Small intestine (tissue), 7 donors: ENCODE measurements around the gene CLCNKB. TPM values are rescaled to one million over a fixed set of nuclear protein-coding genes. Genes with fewer than 3 reads are reported as not detected.

Experiments used
- DNase-seq, 2 donors: peaks; one replicate each; pipeline versions ENCODE4 v3.0.0 to v3.0.0-alpha.2; 2013
- FAIRE-seq: peaks from 2 replicates; lab custom pipeline; 2012; peaks lifted over from hg19 to GRCh38; lab: Jason Lieb, UNC
- H3K27ac ChIP-seq, 3 donors: one replicate each; pipeline ENCODE4 v1.5.1; 2013; ENCODE audit warnings: low read length in 2 of 3, mild to moderate bottlenecking in 2 of 3, control low read depth in 1 of 3, inconsistent platforms in 1 of 3, low read depth in 1 of 3, moderate library complexity in 1 of 3
- H3K27me3 ChIP-seq, 3 donors: one replicate each; pipeline ENCODE4 v1.6.1; 2013; ENCODE audit warnings: low read length in 3 of 3, inconsistent platforms in 1 of 3; ENCODE audit not compliant: control insufficient read depth in 3 of 3, insufficient read depth in 3 of 3
- H3K36me3 ChIP-seq, 3 donors: one replicate each; pipeline ENCODE4 v1.6.1; 2013; ENCODE audit warnings: low read length in 3 of 3, inconsistent platforms in 1 of 3, low read depth in 1 of 3, mild to moderate bottlenecking in 1 of 3, moderate library complexity in 1 of 3; ENCODE audit not compliant: control insufficient read depth in 3 of 3, insufficient read depth in 2 of 3
- H3K4me1 ChIP-seq, 3 donors: one replicate each; pipeline ENCODE4 v1.6.1; 2013; ENCODE audit warnings: low read length in 2 of 3, inconsistent platforms in 1 of 3, low read depth in 1 of 3, mild to moderate bottlenecking in 1 of 3, moderate library complexity in 1 of 3; ENCODE audit not compliant: control insufficient read depth in 3 of 3, insufficient read depth in 2 of 3
- H3K4me3 ChIP-seq, 3 donors: one replicate each; pipeline ENCODE4 v1.5.1; 2013; ENCODE audit warnings: low read length in 3 of 3, control low read depth in 1 of 3, inconsistent platforms in 1 of 3, low read depth in 1 of 3, mild to moderate bottlenecking in 1 of 3, moderate library complexity in 1 of 3
- H3K9me3 ChIP-seq, 2 donors: one replicate each; pipeline ENCODE4 v1.6.1; 2013; ENCODE audit warnings: low read depth in 1 of 2, low read length in 1 of 2; ENCODE audit not compliant: control insufficient read depth in 2 of 2, insufficient read depth in 1 of 2
- WGBS, 3 donors: extraction: QIAGEN DNeasy Blood & Tissue Kit; methylation state at CpG; one replicate each; pipeline ENCODE4 v1.1.7; 2013; 5-methylcytosine and 5-hydroxymethylcytosine counted together
- polyA plus RNA-seq, 4 donors: library from polyadenylated mRNA; stranded (reverse) in 3 of 4; unstranded in 1 of 4; fragments of 200-250 nt in 3 of 4; fragments of 120-200 nt in 1 of 4; gene quantifications; one replicate each; pipeline versions ENCODE4 v1.2.1 to v1.2.3, GENCODE V29; 2013
- donor health status: healthy with polysubstance abuse.
- donor health status: control.
- donor health status: control.
- donor health status: Bipolar disorder and iron deficiency.
- donor health status: healthy.

Gene CLCNKB
- polyA plus RNA-seq, 4 donors: 0.04 to 0.19 TPM; not detected in 2

DNA sequence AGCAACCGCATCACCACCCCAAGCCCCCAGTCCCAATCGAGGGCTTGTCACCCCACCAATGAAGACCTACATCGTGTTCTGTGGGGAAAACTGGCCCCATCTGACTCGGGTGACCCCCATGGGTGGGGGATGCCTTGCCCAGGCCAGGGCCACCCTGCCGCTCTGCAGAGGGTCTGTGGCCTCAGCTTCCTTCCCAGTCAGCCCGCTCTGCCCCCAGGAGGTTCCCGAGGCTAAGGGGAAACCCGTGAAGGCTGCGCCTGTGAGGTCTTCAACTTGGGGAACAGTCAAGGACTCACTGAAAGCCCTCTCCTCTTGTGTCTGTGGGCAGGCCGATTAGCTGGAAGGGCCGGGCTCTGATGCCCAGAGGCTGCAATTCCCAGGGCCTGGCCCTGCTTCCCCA is 37.6 kb upstream of the CLCNKB start:
- Histone ChIP-seq H3K36me3 (no peaks in the 10 kb centered on the region), H3K4me1 (no peaks in the 10 kb centered on the region), H3K27me3 (no peaks in the 10 kb centered on the region), H3K27ac (no peak overlapping the region), H3K4me3 (no peak overlapping the region), H3K9me3 (no peaks in the 10 kb centered on the region)
- DNase-seq (no peak), FAIRE-seq (no peak)
- 74 to 86% (median 83%) methylated on average over 10 to 11 of the region's 11 CpGs for WGBS, 3 donors

GRCh38 chr1:16006552-16007485 is 36.8 kb upstream of the CLCNKB start:
- no peaks in the 10 kb centered on the region for H3K27me3 ChIP-seq
- H3K9me3 ChIP-seq: no peaks in the 10 kb centered on the region
- FAIRE-seq (no peak), DNase-seq (no peak)
- H3K27ac ChIP-seq: no peak overlapping the region
- H3K4me1 ChIP-seq: no peaks in the 10 kb centered on the region
- H3K4me3 ChIP-seq: no peak overlapping the region
- H3K36me3 ChIP-seq: no peaks in the 10 kb centered on the region
- WGBS, 3 donors: 65 to 70% (median 66%) methylated on average over 9 of the region's 9 CpGs

DNA sequence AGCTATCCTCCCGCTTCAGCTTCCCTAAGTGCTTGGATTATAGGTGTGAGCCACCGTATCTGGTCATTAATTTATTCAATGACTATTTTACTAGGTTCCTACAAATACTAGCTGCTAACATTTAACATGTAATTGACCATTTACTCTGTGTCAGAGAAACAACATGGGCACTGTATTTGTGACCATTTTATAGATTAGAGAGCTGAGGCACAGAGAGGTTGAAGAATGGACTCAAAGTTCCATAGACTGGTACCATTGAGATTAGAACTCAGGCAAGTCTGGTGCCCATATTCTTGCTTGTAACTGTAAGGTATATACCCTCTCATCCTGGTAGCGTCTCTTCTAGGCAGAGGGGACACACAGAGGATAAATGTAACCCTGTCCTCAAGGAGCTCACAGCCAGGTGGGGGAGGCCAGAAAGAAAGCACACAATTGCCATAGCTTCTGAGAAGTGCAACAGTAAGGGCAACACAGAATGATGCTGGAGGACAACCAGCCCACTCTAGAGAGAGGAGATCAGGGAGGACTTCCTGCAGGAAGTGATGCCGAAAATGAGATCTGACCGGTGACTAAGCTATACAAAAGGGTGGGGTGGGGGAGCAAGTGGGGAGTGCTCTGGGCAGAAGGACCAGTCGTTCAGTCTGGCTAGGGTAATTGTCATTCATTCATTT is 35.8 kb upstream of the CLCNKB start:
- WGBS, 3 donors: 68 to 77% (median 72%) methylated on average over 6 of the region's 6 CpGs
- Histone ChIP-seq H3K27ac (no peak overlapping the region), H3K4me3 (no peak overlapping the region), H3K36me3 (no peaks in the 10 kb centered on the region), H3K4me1 (peaks cover 0 to 6% (median 0%) of the 10 kb centered on the region in 3 donors), H3K9me3 (no peaks in the 10 kb centered on the region), H3K27me3 (no peaks in the 10 kb centered on the region)
- FAIRE-seq: no peak
- no peak for DNase-seq

- WGBS, 3 donors: 2 to 5% (median 3%) methylated on average over 4 of the region's 4 CpGs
- Histone ChIP-seq H3K4me3 (no peak overlapping the region), H3K9me3 (no peaks in the 10 kb centered on the region), H3K27ac (no peak overlapping the region), H3K27me3 (no peaks in the 10 kb centered on the region), H3K4me1 (peaks cover 0 to 15% (median 0%) of the 10 kb centered on the region in 3 donors), H3K36me3 (no peaks in the 10 kb centered on the region)
- peak; percentile 61 to 81 for DNase-seq
- no peak for FAIRE-seq
Measured at GRCh38 chr1:16009030-16009460, 34.5 kb upstream of the CLCNKB start.

GRCh38 chr1:16009678-16010077 is 33.9 kb upstream of the CLCNKB start:
- no peaks in the 10 kb centered on the region for H3K27me3 ChIP-seq
- H3K9me3 ChIP-seq: no peaks in the 10 kb centered on the region
- 85 to 91% (median 86%) methylated on average over 11 of the region's 11 CpGs for WGBS, 3 donors
- DNase-seq (no peak), FAIRE-seq (no peak)
- H3K4me1 ChIP-seq: peaks cover 0 to 18% (median 0%) of the 10 kb centered on the region in 3 donors
- no peaks in the 10 kb centered on the region for H3K36me3 ChIP-seq
- no peak overlapping the region for H3K27ac ChIP-seq
- H3K4me3 ChIP-seq: no peak overlapping the region

DNA sequence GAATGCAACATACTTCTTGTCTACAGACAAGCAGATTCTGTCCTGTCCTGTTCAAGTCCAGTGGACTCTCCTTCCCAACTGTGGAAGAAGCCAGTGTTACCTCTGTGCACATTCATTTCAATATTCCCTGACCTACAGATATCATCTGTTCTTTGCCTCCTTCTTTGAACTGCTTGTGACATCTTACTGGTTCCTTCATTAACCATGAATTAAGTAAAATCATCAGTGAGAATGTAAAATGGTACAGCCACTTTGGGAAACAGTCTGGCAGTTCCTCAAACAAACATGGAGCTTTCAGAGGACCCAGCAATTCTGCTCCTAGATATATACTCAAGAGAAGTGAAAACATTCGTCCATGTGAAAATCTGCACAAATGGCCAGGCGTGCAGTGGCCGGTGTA is 32.7 kb upstream of the CLCNKB start:
- 90 to 98% (median 97%) methylated on average over 3 of the region's 3 CpGs for WGBS, 3 donors
- no peaks in the 10 kb centered on the region for H3K9me3 ChIP-seq
- FAIRE-seq: no peak
- H3K4me1 ChIP-seq: peaks cover 0 to 23% (median 0%) of the 10 kb centered on the region in 3 donors
- H3K36me3 ChIP-seq: no peaks in the 10 kb centered on the region
- H3K27me3 ChIP-seq: no peaks in the 10 kb centered on the region
- no peak overlapping the region for H3K27ac ChIP-seq
- no peak overlapping the region for H3K4me3 ChIP-seq
- DNase-seq: no peak

DNA sequence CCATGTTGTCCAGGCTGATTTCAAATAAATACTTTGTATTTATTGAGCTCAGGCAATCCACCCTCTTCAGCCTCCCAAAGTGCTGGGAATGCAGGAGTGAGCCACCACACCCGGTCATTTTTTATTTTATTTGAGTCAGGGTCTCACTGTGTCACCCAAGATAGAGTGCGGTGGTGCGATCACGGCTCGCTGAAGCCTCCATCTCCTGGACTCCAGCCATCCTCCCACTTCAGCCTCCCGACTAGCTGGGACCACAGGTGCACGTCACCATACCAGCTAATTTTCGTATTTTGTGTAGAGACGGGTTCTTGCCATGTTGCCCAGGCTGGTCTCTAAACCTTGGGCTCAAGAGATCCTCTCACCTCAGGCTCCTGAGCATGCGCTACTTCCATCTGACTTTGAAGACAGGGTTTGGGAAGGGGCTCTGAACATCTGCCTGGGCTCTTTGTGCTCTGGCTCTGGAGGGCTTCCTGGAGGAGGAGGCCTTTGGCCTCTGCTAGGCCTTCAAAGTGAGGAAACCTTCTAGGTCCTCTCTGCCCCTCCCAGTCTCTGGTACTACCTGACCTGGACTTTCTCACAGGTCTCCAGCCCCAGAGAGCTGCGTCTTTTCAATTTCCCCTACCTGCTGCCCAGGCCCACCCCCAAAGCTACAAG is 31.5 kb upstream of the CLCNKB start:
- 89 to 95% (median 94%) methylated on average over 11 of the region's 11 CpGs for WGBS, 3 donors
- Histone ChIP-seq H3K4me3 (peak overlapping the region in 1 of 3 donors; percentile 40), H3K27ac (no peak overlapping the region), H3K4me1 (peaks cover 0 to 23% (median 0%) of the 10 kb centered on the region in 3 donors), H3K9me3 (no peaks in the 10 kb centered on the region), H3K27me3 (no peaks in the 10 kb centered on the region), H3K36me3 (no peaks in the 10 kb centered on the region)
- no peak for FAIRE-seq
- no peak for DNase-seq

GRCh38 chr1:16012590-16013219 is 30.9 kb upstream of the CLCNKB start:
- Histone ChIP-seq H3K9me3 (no peaks in the 10 kb centered on the region), H3K4me3 (peak overlapping the region in 2 of 3 donors; percentile 31 to 40), H3K4me1 (peaks cover 0 to 23% (median 0%) of the 10 kb centered on the region in 3 donors), H3K36me3 (no peaks in the 10 kb centered on the region), H3K27me3 (no peaks in the 10 kb centered on the region), H3K27ac (peak overlapping the region in 2 of 3 donors; percentile 32 to 47)
- FAIRE-seq: no peak
- 6 to 8% (median 7%) methylated on average over 26 to 36 of the region's 36 CpGs for WGBS, 3 donors
- peak; percentile 49 to 74 for DNase-seq
